ENCODE measurements around the gene KLHL40. TPM values are rescaled to one million over a fixed set of nuclear protein-coding genes. Genes with fewer than 3 reads are reported as not detected.
"Not testable (repeated sequence)": the region's sequence is repeated elsewhere in the genome, so short reads cannot be mapped to it uniquely, and the experiment has no call there.

The KLHL40 gene
- polyA plus RNA-seq, 1 donor from 2014 or later: not detected

DNA sequence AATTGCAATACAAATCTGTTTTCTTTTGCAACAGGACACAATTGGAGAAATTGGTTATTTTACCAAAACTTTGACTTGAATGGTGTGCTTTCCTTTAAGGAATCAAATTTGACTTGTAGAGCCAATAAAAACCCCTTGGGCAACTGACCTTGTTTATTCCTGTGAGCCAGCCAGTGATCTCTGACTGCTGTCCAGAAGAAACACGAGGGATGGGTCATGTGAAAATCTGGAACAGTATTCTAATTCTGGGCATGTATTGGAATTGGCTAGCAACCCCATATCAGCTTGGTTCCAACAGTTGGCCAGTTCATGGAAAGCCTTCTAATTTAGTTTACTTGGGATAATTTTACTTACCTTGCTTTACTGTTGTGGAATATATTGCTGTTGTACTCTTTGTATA, 36.4 kb downstream of the KLHL40 start:
- Histone ChIP-seq H3K4me2 (ENCODE audit: low read length) (no peak overlapping the region), H3K9ac (ENCODE audit: low read length) (no peak overlapping the region), H3K27me3 (ENCODE audit: insufficient read depth, low read depth, low read length) (no peaks in the 10 kb centered on the region), H3K79me2 (replicated peaks; ENCODE audit: insufficient read depth, low read length) (no peaks in the 10 kb centered on the region), H3K27ac (ENCODE audit: low read length) (no peak overlapping the region), H4K20me1 (ENCODE audit: insufficient read depth) (no peaks in the 10 kb centered on the region), H3K4me3 (ENCODE audit: low read length) (no peak overlapping the region), H3K9me2 (ENCODE audit: insufficient read depth, low read length) (no peaks in the 10 kb centered on the region), H3K36me3 (ENCODE audit: insufficient read depth, low read length) (no peaks in the 10 kb centered on the region), H3K9me3 (ENCODE audit: low read length) (no peaks in the 10 kb centered on the region), H3F3A (ENCODE audit: insufficient read depth, low read length, poor library complexity, severe bottlenecking) (no peaks in the 10 kb centered on the region), H2AFZ (ENCODE audit: low read depth, low read length) (no peak overlapping the region)
- TF ChIP-seq, protein P1, sequence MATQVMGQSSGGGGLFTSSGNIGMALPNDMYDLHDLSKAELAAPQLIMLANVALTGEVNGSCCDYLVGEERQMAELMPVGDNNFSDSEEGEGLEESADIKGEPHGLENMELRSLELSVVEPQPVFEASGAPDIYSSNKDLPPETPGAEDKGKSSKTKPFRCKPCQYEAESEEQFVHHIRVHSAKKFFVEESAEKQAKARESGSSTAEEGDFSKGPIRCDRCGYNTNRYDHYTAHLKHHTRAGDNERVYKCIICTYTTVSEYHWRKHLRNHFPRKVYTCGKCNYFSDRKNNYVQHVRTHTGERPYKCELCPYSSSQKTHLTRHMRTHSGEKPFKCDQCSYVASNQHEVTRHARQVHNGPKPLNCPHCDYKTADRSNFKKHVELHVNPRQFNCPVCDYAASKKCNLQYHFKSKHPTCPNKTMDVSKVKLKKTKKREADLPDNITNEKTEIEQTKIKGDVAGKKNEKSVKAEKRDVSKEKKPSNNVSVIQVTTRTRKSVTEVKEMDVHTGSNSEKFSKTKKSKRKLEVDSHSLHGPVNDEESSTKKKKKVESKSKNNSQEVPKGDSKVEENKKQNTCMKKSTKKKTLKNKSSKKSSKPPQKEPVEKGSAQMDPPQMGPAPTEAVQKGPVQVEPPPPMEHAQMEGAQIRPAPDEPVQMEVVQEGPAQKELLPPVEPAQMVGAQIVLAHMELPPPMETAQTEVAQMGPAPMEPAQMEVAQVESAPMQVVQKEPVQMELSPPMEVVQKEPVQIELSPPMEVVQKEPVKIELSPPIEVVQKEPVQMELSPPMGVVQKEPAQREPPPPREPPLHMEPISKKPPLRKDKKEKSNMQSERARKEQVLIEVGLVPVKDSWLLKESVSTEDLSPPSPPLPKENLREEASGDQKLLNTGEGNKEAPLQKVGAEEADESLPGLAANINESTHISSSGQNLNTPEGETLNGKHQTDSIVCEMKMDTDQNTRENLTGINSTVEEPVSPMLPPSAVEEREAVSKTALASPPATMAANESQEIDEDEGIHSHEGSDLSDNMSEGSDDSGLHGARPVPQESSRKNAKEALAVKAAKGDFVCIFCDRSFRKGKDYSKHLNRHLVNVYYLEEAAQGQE (IDR thresholded peaks at IDR 0.05; ENCODE audit: borderline replicate concordance): no peak
- TF ChIP-seq MXI1 (conservative IDR thresholded peaks at IDR 0.05; ENCODE audit: poor library complexity, severe bottlenecking) (no peak), SMC3 (conservative IDR thresholded peaks at IDR 0.05; ENCODE audit: poor library complexity) (no peak), POLR2AphosphoS5 (IDR thresholded peaks at IDR 0.05) (no peak), EZH2 (IDR thresholded peaks at IDR 0.05; ENCODE audit: borderline replicate concordance, insufficient read depth, low read length, poor library complexity, severe bottlenecking) (no peak), RAD21 (conservative IDR thresholded peaks at IDR 0.05) (no peak), EP300 (conservative IDR thresholded peaks at IDR 0.05; ENCODE audit: poor library complexity, severe bottlenecking) (no peak), TAF1 (IDR thresholded peaks at IDR 0.05; ENCODE audit: low read depth) (no peak)
- TF ChIP-seq, protein P2, sequence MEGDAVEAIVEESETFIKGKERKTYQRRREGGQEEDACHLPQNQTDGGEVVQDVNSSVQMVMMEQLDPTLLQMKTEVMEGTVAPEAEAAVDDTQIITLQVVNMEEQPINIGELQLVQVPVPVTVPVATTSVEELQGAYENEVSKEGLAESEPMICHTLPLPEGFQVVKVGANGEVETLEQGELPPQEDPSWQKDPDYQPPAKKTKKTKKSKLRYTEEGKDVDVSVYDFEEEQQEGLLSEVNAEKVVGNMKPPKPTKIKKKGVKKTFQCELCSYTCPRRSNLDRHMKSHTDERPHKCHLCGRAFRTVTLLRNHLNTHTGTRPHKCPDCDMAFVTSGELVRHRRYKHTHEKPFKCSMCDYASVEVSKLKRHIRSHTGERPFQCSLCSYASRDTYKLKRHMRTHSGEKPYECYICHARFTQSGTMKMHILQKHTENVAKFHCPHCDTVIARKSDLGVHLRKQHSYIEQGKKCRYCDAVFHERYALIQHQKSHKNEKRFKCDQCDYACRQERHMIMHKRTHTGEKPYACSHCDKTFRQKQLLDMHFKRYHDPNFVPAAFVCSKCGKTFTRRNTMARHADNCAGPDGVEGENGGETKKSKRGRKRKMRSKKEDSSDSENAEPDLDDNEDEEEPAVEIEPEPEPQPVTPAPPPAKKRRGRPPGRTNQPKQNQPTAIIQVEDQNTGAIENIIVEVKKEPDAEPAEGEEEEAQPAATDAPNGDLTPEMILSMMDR (IDR thresholded peaks at IDR 0.05; ENCODE audit: poor library complexity, severe bottlenecking): no peak

DNA sequence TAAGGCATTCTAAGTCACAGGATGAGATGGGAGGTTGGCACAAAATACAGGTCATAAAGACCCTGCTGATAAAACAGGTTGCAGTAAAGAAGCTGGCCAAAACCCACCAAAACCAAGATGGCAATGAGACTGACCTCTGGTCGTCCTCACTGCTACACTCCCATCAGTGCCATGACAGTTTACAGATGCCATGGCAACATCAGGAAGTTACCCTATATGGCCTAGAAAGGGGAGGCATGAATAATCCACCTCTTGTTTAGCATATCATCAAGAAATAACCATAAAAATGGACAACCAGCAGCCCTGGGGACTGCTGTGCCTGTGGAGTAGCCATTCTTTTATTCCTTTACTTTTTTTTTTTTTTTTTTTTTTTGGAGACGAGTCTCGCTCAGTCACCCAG, 37.1 kb downstream of the KLHL40 start:
- H3K4me3 ChIP-seq (ENCODE audit: low read length); H3K27ac ChIP-seq (ENCODE audit: low read length); H3F3A ChIP-seq (ENCODE audit: insufficient read depth, low read length, poor library complexity, severe bottlenecking); H3K4me2 ChIP-seq (ENCODE audit: low read length); H3K79me2 ChIP-seq (replicated peaks; ENCODE audit: insufficient read depth, low read length); H2AFZ ChIP-seq (ENCODE audit: low read depth, low read length); H3K36me3 ChIP-seq (ENCODE audit: insufficient read depth, low read length); H4K20me1 ChIP-seq (ENCODE audit: insufficient read depth); H3K9ac ChIP-seq (ENCODE audit: low read length); H3K9me3 ChIP-seq (ENCODE audit: low read length); H3K27me3 ChIP-seq (ENCODE audit: insufficient read depth, low read depth, low read length); H3K9me2 ChIP-seq (ENCODE audit: insufficient read depth, low read length): not testable (repeated sequence)

DNA sequence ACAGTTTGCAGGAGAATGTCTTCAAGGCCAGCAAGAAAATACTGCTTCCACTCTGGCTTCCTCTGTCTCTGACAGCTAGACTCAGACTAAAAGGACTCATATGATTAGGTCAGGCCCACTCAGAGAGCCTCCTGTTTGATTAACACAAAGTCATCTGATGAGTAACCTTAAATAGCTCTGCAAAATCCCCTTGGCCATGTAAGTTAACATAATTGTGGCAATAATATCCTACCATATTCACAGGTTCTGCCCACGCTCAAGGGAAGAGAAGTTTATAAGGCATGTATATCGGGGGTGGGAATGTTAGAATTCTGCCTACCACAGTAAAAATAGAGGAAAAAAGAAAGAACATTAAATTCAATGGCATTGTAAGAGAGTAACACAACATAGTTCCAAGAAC, 37.9 kb downstream of the KLHL40 start:
- Histone ChIP-seq H3K36me3 (ENCODE audit: insufficient read depth, low read length) (no peaks in the 10 kb centered on the region), H4K20me1 (ENCODE audit: insufficient read depth) (no peaks in the 10 kb centered on the region), H3K9me2 (ENCODE audit: insufficient read depth, low read length) (no peaks in the 10 kb centered on the region), H3F3A (ENCODE audit: insufficient read depth, low read length, poor library complexity, severe bottlenecking) (no peaks in the 10 kb centered on the region), H3K79me2 (replicated peaks; ENCODE audit: insufficient read depth, low read length) (no peaks in the 10 kb centered on the region), H3K4me3 (ENCODE audit: low read length) (no peak overlapping the region), H3K27ac (ENCODE audit: low read length) (no peak overlapping the region), H3K4me2 (ENCODE audit: low read length) (no peak overlapping the region), H3K27me3 (ENCODE audit: insufficient read depth, low read depth, low read length) (no peaks in the 10 kb centered on the region), H2AFZ (ENCODE audit: low read depth, low read length) (no peak overlapping the region), H3K9me3 (ENCODE audit: low read length) (no peaks in the 10 kb centered on the region), H3K9ac (ENCODE audit: low read length) (no peak overlapping the region)
- TF ChIP-seq EZH2 (IDR thresholded peaks at IDR 0.05; ENCODE audit: borderline replicate concordance, insufficient read depth, low read length, poor library complexity, severe bottlenecking) (no peak), TAF1 (IDR thresholded peaks at IDR 0.05; ENCODE audit: low read depth) (no peak), POLR2AphosphoS5 (IDR thresholded peaks at IDR 0.05) (no peak), MXI1 (conservative IDR thresholded peaks at IDR 0.05; ENCODE audit: poor library complexity, severe bottlenecking) (no peak), RAD21 (conservative IDR thresholded peaks at IDR 0.05) (no peak), EP300 (conservative IDR thresholded peaks at IDR 0.05; ENCODE audit: poor library complexity, severe bottlenecking) (no peak), SMC3 (conservative IDR thresholded peaks at IDR 0.05; ENCODE audit: poor library complexity) (no peak)
- TF ChIP-seq, protein P1 (IDR thresholded peaks at IDR 0.05; ENCODE audit: borderline replicate concordance): no peak
- TF ChIP-seq, protein P2 (IDR thresholded peaks at IDR 0.05; ENCODE audit: poor library complexity, severe bottlenecking): no peak
